Mammary epithelial cell (primary cell): ENCODE results near the gene ALOXE3.

Experiments
- EZH2 ChIP-seq: IDR thresholded peaks from 2 replicates; pipeline ENCODE4 v1.6.1; 2012; ENCODE audit warnings: low read length, inconsistent platforms, borderline replicate concordance
- TF ChIP-seq, protein P1 (sequence below), 2 donors: IDR thresholded peaks in 1 of 2; conservative IDR thresholded peaks in 1 of 2; 2 replicates each; pipeline ENCODE4 v1.5.1; 2011 to 2012; ENCODE audit warnings: inconsistent platforms in 2 of 2, low read length in 2 of 2, mild to moderate bottlenecking in 2 of 2, control low read depth in 1 of 2, low read depth in 1 of 2; ENCODE audit not compliant: insufficient read depth in 1 of 2; ENCODE audit errors: extremely low read depth in 1 of 2

DNA sequence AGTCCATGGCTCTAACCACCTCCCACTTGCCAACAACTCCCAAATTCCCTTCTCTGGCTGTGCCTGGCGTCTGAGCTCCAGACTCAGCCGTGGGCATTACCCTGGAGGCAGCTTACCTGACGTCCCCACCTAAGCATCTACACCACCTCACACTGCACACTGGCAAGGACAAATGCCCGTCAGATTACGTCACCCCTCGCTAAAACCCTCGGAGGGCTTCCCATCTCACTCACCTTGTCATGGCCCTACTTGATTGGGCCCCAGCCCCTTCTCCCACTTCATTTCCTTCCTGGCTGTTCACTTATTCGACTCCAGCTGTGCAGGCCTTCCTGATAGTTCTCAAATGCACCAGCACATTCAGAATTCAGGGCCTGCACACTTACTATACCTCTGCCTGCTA is 13.4 kb downstream of the ALOXE3 start:
- TF ChIP-seq, protein P1, sequence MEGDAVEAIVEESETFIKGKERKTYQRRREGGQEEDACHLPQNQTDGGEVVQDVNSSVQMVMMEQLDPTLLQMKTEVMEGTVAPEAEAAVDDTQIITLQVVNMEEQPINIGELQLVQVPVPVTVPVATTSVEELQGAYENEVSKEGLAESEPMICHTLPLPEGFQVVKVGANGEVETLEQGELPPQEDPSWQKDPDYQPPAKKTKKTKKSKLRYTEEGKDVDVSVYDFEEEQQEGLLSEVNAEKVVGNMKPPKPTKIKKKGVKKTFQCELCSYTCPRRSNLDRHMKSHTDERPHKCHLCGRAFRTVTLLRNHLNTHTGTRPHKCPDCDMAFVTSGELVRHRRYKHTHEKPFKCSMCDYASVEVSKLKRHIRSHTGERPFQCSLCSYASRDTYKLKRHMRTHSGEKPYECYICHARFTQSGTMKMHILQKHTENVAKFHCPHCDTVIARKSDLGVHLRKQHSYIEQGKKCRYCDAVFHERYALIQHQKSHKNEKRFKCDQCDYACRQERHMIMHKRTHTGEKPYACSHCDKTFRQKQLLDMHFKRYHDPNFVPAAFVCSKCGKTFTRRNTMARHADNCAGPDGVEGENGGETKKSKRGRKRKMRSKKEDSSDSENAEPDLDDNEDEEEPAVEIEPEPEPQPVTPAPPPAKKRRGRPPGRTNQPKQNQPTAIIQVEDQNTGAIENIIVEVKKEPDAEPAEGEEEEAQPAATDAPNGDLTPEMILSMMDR (conservative IDR thresholded peaks at IDR 0.05 in 1 of 2, IDR thresholded peaks at IDR 0.05 in 1 of 2; ENCODE audit: extremely low read depth in 1 of 2, insufficient read depth in 1 of 2, low read depth in 1 of 2, low read length in 2 of 2) = no peak
- no peak for TF ChIP-seq EZH2
